Measurements from ENCODE around the gene RALGPS1. TPM values are rescaled to one million over a fixed set of nuclear protein-coding genes. Genes with fewer than 3 reads are reported as not detected.

The RALGPS1 gene
- total and polyA plus RNA-seq, 2 of the 13 experiments (the other 11 are each of a cell fraction or from before 2014, with no cell fraction given): 3.7 to 6.5 TPM

- no peak for TF ChIP-seq NR0B2 (CRISPR knock-in tag; IDR thresholded peaks at IDR 0.05)
- TF ChIP-seq TEAD3 (CRISPR knock-in tag; optimal IDR thresholded peaks at IDR 0.05; ENCODE audit: borderline replicate concordance): peak; percentile 38
- no peak for TF ChIP-seq NCOA5 (CRISPR knock-in tag; IDR thresholded peaks at IDR 0.05)
- TF ChIP-seq SRF (IDR thresholded peaks at IDR 0.05; ENCODE audit: low read depth, low read length): no peak
- no peak for TF ChIP-seq ZNF660 (CRISPR knock-in tag; IDR thresholded peaks at IDR 0.05; ENCODE audit: borderline replicate concordance, low read depth)
- no peak for TF ChIP-seq ZFY (CRISPR knock-in tag; IDR thresholded peaks at IDR 0.05)
- no peak for TF ChIP-seq SALL2 (CRISPR knock-in tag; IDR thresholded peaks at IDR 0.05)
- TF ChIP-seq ZNF598 (CRISPR knock-in tag; IDR thresholded peaks at IDR 0.05; ENCODE audit: borderline replicate concordance): no peak
- no peak; the same call in 1 of the 2 replicates for TF ChIP-seq ZNF687 (CRISPR knock-in tag; IDR thresholded peaks at IDR 0.05)
- no peak for TF ChIP-seq ZNF510 (CRISPR knock-in tag; IDR thresholded peaks at IDR 0.05; ENCODE audit: low read depth)
- no peak for TF ChIP-seq HNRNPLL (IDR thresholded peaks at IDR 0.05; ENCODE audit: low read depth, low read length, poor library complexity, severe bottlenecking)
- no peak for TF ChIP-seq NR2F2 (IDR thresholded peaks at IDR 0.05; ENCODE audit: borderline replicate concordance, low read depth)
- no peak for TF ChIP-seq MAFF (IDR thresholded peaks at IDR 0.05; ENCODE audit: low read depth, low read length)
- no peak for TF ChIP-seq YEATS4 (CRISPR knock-in tag; IDR thresholded peaks at IDR 0.05; ENCODE audit: borderline replicate concordance)
- TF ChIP-seq RCOR2 (CRISPR knock-in tag; IDR thresholded peaks at IDR 0.05): no peak
- no peak for TF ChIP-seq CC2D1A (CRISPR knock-in tag; IDR thresholded peaks at IDR 0.05)
- peak; percentile 49; the same call in 1 of the 2 replicates for TF ChIP-seq HNF1B (CRISPR knock-in tag; IDR thresholded peaks at IDR 0.05)
- peak; percentile 32 for TF ChIP-seq SALL1 (CRISPR knock-in tag; IDR thresholded peaks at IDR 0.05)
- no peak for TF ChIP-seq PBX2 (CRISPR knock-in tag; IDR thresholded peaks at IDR 0.05)
- no peak for TF ChIP-seq MBD4 (IDR thresholded peaks at IDR 0.05; ENCODE audit: borderline replicate concordance, low read length)
- no peak for TF ChIP-seq RXRB (CRISPR knock-in tag; IDR thresholded peaks at IDR 0.05; ENCODE audit: borderline replicate concordance)
- no peak for TF ChIP-seq CREB3 (CRISPR knock-in tag; IDR thresholded peaks at IDR 0.05)
- TF ChIP-seq ZNF234 (CRISPR knock-in tag; conservative IDR thresholded peaks at IDR 0.05): no peak
Observed at GRCh38 chr9:126915846-126916543, 1.4 kb downstream of the RALGPS1 start (continued).

Measured in HepG2 (cell line).